ENCODE measurements around the gene TCEA2. TPM values are rescaled to one million over a fixed set of nuclear protein-coding genes. Genes with fewer than 3 reads are reported as not detected.

Gene TCEA2
- total and polyA plus RNA-seq, 7 donors: 2.1 to 50.5 (median 41.7) TPM

DNA sequence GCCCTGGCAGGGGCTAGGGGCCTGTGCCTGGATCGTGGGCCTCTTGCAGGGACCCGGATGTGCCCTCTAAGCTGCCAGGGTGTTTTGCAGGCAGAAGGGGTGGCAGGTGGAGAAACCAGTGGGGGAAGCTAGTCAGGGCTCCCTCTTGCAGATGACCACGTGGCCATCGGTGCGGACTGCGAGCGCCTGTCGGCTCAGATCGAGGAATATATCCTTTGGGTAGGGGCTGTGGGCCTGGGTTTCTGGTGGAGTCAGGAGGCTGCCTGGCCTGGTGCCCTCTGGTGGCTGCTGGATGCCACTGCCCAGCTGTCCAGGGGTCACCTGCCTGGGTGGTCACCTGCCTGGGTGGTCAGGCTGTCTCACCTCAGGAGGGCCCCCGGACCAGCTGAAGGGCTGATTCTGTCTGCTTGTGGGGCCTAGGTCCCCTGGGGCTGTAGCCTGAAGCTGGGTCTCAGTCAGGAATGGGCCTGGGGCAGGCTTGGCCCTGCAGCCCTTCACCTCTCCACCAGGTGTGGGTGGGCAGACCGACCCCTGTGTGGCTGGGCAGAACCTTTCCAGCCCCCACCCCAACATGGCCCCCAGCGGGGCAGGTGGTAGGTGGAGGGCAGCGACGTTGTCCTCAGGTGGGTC is 6.7 kb downstream of the TCEA2 start:
- 73 to 75% methylated on average over 14 of the region's 14 CpGs for WGBS, 2 donors
- H3K27ac ChIP-seq: no peak overlapping the region
- no peaks in the 10 kb centered on the region for H3K9me3 ChIP-seq
- H3K36me3 ChIP-seq: peaks cover 0 to 34% (median 6%) of the 10 kb centered on the region in 4 donors
- H3K4me1 ChIP-seq: peaks cover 0 to 9% (median 5%) of the 10 kb centered on the region in 4 donors
- TF ChIP-seq, protein P1, sequence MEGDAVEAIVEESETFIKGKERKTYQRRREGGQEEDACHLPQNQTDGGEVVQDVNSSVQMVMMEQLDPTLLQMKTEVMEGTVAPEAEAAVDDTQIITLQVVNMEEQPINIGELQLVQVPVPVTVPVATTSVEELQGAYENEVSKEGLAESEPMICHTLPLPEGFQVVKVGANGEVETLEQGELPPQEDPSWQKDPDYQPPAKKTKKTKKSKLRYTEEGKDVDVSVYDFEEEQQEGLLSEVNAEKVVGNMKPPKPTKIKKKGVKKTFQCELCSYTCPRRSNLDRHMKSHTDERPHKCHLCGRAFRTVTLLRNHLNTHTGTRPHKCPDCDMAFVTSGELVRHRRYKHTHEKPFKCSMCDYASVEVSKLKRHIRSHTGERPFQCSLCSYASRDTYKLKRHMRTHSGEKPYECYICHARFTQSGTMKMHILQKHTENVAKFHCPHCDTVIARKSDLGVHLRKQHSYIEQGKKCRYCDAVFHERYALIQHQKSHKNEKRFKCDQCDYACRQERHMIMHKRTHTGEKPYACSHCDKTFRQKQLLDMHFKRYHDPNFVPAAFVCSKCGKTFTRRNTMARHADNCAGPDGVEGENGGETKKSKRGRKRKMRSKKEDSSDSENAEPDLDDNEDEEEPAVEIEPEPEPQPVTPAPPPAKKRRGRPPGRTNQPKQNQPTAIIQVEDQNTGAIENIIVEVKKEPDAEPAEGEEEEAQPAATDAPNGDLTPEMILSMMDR (IDR thresholded peaks at IDR 0.05): peak in 3 of 4 experiments; percentile 29 to 52 (median 33)
- TF ChIP-seq POLR2A (IDR thresholded peaks at IDR 0.05): no peak
- intact Hi-C loops (cut with DNase I): no loop called here
- no peak for DNase-seq
- no peaks in the 10 kb centered on the region for H3K27me3 ChIP-seq
- H3K4me3 ChIP-seq: no peak overlapping the region

DNA sequence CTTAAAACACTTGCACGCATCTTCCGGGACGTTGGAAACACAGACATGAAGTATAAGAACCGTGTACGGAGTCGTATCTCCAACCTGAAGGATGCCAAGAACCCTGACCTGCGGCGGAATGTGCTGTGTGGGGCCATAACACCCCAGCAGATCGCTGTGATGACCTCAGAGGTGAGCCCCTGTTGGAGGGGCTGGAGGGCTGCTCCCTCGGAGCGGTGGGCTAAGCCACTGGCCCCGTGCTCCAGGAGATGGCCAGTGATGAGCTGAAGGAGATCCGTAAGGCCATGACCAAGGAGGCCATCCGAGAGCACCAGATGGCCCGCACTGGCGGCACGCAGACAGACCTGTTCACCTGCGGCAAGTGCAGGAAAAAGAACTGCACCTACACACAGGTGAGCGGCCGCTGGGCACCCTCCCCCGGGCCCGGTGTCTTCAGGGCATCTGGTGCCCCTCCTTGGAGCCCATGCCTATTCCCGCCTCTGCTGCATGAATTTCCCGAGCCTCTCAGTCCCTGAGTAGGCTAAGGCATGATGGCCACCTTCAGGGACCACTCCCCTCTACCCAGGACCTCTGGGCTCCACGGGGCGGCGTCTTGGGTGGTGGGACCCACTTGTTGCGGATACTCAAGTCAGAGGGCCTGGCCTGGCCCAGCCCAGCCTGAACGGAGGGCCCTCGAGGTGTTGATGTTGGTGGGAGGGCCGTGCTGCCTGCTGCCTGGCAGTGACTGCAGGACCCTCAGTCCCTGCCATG is 7.4 kb downstream of the TCEA2 start:
- Histone ChIP-seq H3K4me3 (no peak overlapping the region), H3K27ac (no peak overlapping the region), H3K4me1 (peaks cover 0 to 3% (median 0%) of the 10 kb centered on the region in 4 donors), H3K9me3 (no peaks in the 10 kb centered on the region), H3K36me3 (peaks cover 0 to 34% (median 6%) of the 10 kb centered on the region in 4 donors), H3K27me3 (no peaks in the 10 kb centered on the region)
- 93 to 94% methylated on average over 31 of the region's 31 CpGs for WGBS, 2 donors
- intact Hi-C loops (cut with DNase I): no loop called here
- TF ChIP-seq EP300 (IDR thresholded peaks at IDR 0.05) (no peak), POLR2A (IDR thresholded peaks at IDR 0.05) (no peak), POLR2AphosphoS5 (IDR thresholded peaks at IDR 0.05) (no peak)
- TF ChIP-seq, protein P1 (IDR thresholded peaks at IDR 0.05): no peak
- DNase-seq: no peak

DNA sequence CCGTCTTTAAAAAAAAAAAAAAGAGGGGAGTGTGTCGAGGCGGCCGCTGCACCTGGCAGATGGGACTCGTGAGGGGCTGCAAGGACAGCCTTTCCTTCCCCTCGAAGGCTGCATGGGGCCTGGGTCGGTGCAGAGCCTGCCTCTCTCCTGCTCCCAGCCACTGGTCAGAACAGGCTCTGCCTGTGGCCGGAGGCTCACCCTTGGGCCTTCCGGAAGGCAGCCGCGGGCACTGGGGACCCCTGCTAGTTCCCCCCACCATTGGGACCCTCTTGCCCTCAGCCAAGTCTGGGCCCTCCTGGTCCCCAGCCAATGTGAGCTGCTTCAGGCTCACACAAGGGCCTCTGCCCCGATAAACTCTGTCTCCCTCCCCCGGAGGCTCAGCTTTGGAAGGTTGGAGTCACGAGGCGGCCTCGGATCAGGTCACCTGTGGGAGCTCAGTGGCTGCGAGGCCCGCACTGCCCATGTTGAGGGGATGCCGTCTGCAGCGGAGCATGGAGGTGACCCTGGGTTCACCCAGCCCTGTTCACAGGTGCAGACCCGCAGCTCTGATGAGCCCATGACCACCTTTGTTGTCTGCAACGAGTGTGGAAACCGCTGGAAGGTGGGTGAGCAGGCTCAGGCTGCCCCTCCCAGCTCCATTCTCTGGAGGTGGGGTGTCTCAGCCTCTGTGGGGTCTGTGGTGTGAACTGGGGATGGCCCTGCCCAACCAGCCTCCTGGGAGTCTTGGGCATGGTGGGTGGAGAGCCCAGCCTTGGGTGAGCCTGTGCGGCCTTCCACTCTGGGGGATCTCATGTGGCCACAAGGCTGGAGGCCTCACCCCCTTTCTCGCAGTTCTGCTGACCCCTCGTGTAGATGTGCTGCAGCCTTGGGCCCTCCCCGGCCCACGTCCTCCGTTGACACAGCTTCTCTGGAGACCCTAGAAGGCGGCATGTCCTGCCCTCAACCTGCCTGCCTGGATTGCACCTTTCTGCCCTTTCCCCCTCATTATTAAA is 8.6 kb downstream of the TCEA2 start:
- 85 to 90% methylated on average over 30 of the region's 30 CpGs for WGBS, 2 donors
- Histone ChIP-seq H3K27ac (no peak overlapping the region), H3K4me3 (no peak overlapping the region), H3K36me3 (peaks cover 0 to 34% (median 6%) of the 10 kb centered on the region in 4 donors), H3K27me3 (no peaks in the 10 kb centered on the region), H3K4me1 (no peaks in the 10 kb centered on the region), H3K9me3 (no peaks in the 10 kb centered on the region)
- intact Hi-C loops (cut with DNase I): no loop called here
- DNase-seq: no peak
- no peak for TF ChIP-seq EP300 (IDR thresholded peaks at IDR 0.05)

DNA sequence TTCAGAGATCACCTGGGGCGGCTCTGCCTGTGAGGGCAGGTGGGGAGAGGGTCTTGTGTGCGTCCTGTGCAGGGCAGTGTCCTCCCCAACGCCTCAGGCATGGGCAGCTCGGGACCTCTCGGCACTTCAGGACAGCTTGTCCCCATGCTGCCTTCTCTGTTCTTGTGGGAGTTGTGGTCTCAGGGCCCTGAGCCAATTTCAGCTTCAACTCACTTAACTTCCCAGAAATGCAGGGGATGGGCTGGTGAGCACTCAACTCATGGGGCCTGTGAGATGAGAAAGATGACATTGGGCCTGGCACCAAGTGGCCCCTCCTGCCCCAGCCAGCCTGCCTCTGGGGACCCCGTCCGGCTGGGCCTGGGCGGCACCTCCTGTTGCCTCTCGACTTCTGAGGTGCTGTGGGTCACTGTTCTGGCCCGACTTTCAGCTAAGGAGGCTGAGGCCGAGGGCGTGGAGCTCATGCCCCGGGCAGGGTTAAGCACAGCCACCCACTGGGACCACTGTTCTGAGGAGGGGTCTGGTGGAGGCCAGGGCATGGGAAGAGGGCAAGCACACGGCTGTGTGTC is 9.6 kb downstream of the TCEA2 start:
- H3K36me3 ChIP-seq: peaks cover 0 to 34% (median 6%) of the 10 kb centered on the region in 4 donors
- no peaks in the 10 kb centered on the region for H3K4me1 ChIP-seq
- intact Hi-C loops (cut with DNase I): no loop called here
- H3K27me3 ChIP-seq: no peaks in the 10 kb centered on the region
- no peak overlapping the region for H3K4me3 ChIP-seq
- TF ChIP-seq POLR2AphosphoS5 (IDR thresholded peaks at IDR 0.05) (no peak), POLR2A (IDR thresholded peaks at IDR 0.05) (no peak), EP300 (IDR thresholded peaks at IDR 0.05) (no peak)
- TF ChIP-seq, protein P1 (IDR thresholded peaks at IDR 0.05): no peak
- H3K9me3 ChIP-seq: no peaks in the 10 kb centered on the region
- 85 to 86% methylated on average over 14 of the region's 14 CpGs for WGBS, 2 donors
- no peak for DNase-seq
- no peak overlapping the region for H3K27ac ChIP-seq

Measured in sigmoid colon (tissue), 7 donors.